K562 (cell line): ENCODE results near the gene CORO1A. TPM values are rescaled to one million over a fixed set of nuclear protein-coding genes. Genes with fewer than 3 reads are reported as not detected.

Source experiments
- DDX20 ChIP-seq: fragments of 450-650 bp; IDR thresholded peaks from 2 replicates; pipeline ENCODE4 v1.6.1; 2016; ENCODE audit warnings: missing genetic modification characterization, low read depth, mild to moderate bottlenecking, missing compliant biosample characterization, moderate library complexity
- EGR1 ChIP-seq: fragments of 450-650 bp; conservative IDR thresholded peaks from 2 replicates; pipeline ENCODE4 v1.6.1; 2017; ENCODE audit warnings: mild to moderate bottlenecking
- MECOM ChIP-seq: fragments of 250-450 bp; sonication (Bioruptor Pico); IDR thresholded peaks from 2 replicates; pipeline ENCODE4 v1.8.0; 2022; ENCODE audit warnings: inconsistent platforms
- MIER1 ChIP-seq: fragments of 450-650 bp; IDR thresholded peaks from 2 replicates; pipeline ENCODE4 v1.6.1; 2016; ENCODE audit warnings: antibody characterized with exemption, mild to moderate bottlenecking, low read depth
- NEUROD1 ChIP-seq: fragments of 150-350 bp; IDR thresholded peaks from 2 replicates; pipeline ENCODE4 v1.6.1; 2014; ENCODE audit warnings: borderline replicate concordance, low read length, low read depth; ENCODE audit not compliant: partially characterized antibody
- PHF8 ChIP-seq: fragments of 200-600 bp; sonication (generic); IDR thresholded peaks from 2 replicates; pipeline ENCODE4 v1.6.1; 2012; ENCODE audit warnings: mixed run types, mild to moderate bottlenecking, inconsistent platforms, low read length, moderate library complexity, borderline replicate concordance
- PREB ChIP-seq: sonication (generic); formaldehyde crosslinking; IDR thresholded peaks from 2 replicates; pipeline ENCODE4 v1.8.1; 2023; ENCODE audit warnings: mild to moderate bottlenecking, missing genetic modification reagents
- RBBP5 ChIP-seq: fragments of 200-600 bp; sonication (generic); IDR thresholded peaks from 2 replicates; pipeline ENCODE4 v1.6.1; 2012; ENCODE audit warnings: borderline replicate concordance, mild to moderate bottlenecking, low read length, control low read depth, inconsistent platforms; ENCODE audit not compliant: insufficient read depth, poor library complexity, severe bottlenecking
- REST ChIP-seq, 2 experiments: fragments of 450-650 bp; formaldehyde crosslinking in 1 of 2; IDR thresholded peaks; 2 replicates each; pipeline versions ENCODE4 v1.4.0 to v1.6.1; 2014 to 2020; ENCODE audit warnings: mild to moderate bottlenecking in 2 of 2, borderline replicate concordance in 1 of 2, low read depth in 1 of 2
- SPI1 ChIP-seq: IDR thresholded peaks from 2 replicates; pipeline ENCODE4 v1.6.1; 2011; ENCODE audit warnings: low read depth, low read length, control low read depth, borderline replicate concordance
- SRF ChIP-seq, 2 experiments: fragments of 250-450, 450-650 bp in 1 of 2; sonication (Bioruptor Pico) in 1 of 2; sonication (generic) in 1 of 2; formaldehyde crosslinking; IDR thresholded peaks; 2 replicates each; pipeline versions ENCODE4 v1.5.0 to v1.5.1; 2020 to 2022; ENCODE audit warnings: mild to moderate bottlenecking in 1 of 2, missing genetic modification reagents in 1 of 2
- SUPT5H ChIP-seq: fragments of 450-650 bp; IDR thresholded peaks from 2 replicates; pipeline ENCODE4 v1.6.1; 2016
- TAF1 ChIP-seq: IDR thresholded peaks from 2 replicates; pipeline ENCODE4 v1.6.1; 2011; ENCODE audit warnings: mild to moderate bottlenecking, low read length, moderate library complexity; ENCODE audit not compliant: insufficient read depth, control insufficient read depth, severe bottlenecking; ENCODE audit errors: extremely low read depth
- TCF7L2 ChIP-seq: fragments of 150-350 bp; IDR thresholded peaks from 2 replicates; pipeline ENCODE4 v1.6.1; 2016; ENCODE audit warnings: low read depth, mild to moderate bottlenecking, low read length, moderate library complexity
- ZFX ChIP-seq: sonication (generic); formaldehyde crosslinking; IDR thresholded peaks from 2 replicates; pipeline ENCODE4 v1.8.0; 2022; ENCODE audit warnings: mild to moderate bottlenecking, missing genetic modification reagents, moderate library complexity
- ZNF232 ChIP-seq: sonication (generic); formaldehyde crosslinking; IDR thresholded peaks from 2 replicates; pipeline ENCODE4 v1.8.0; 2022; ENCODE audit warnings: mild to moderate bottlenecking, missing genetic modification reagents
- ZNF586 ChIP-seq: fragments of 450-650 bp; formaldehyde crosslinking; conservative IDR thresholded peaks from 2 replicates; pipeline ENCODE4 v1.4.0; 2020; ENCODE audit warnings: mild to moderate bottlenecking, moderate library complexity
- ZNF778 ChIP-seq: fragments of 450-650 bp; formaldehyde crosslinking; IDR thresholded peaks from 2 replicates; pipeline ENCODE4 v1.4.0; 2020; ENCODE audit warnings: mild to moderate bottlenecking, moderate library complexity
- ZNF79 ChIP-seq: fragments of 250-450 bp; sonication (Bioruptor Pico); IDR thresholded peaks from 2 replicates; pipeline ENCODE4 v1.4.0; 2020; ENCODE audit warnings: low read depth, mild to moderate bottlenecking, moderate library complexity
- polyA plus RNA-seq, 8 experiments: library from polyadenylated mRNA; depleted of rRNA in 4 of 8; stranded (reverse) in 5 of 8; unstranded in 3 of 8; fragments of >200 nt; fragmentation: Nextera tagmentation in 2 of 8; fragmentation: Illumina TruSeq in 1 of 8; extraction: Ambion mirVana in 2 of 8; extraction: Trizol in 1 of 8; gene quantifications; 2 replicates each; pipeline versions ENCODE4 v1.2.1 to v1.2.3, GENCODE V29; 2011 to 2014; ENCODE audit warnings: inconsistent platforms in 1 of 8, missing spikeins in 1 of 8
- total RNA-seq, 7 experiments: library from RNA; depleted of rRNA in 6 of 7; stranded (reverse); fragments of >200 nt in 6 of 7; fragmentation: Illumina TruSeq in 2 of 7; extraction: Trizol in 2 of 7; gene quantifications; 2 replicates each; pipeline versions ENCODE4 v1.2.1 to v1.2.3, GENCODE V29; 2011 to 2021; ENCODE audit warnings: low replicate concordance in 1 of 7

Gene CORO1A
- total and polyA plus RNA-seq, 9 of the 15 experiments (the other 6 are each of a cell fraction or from before 2014, with no cell fraction given) = 0.22 to 23.8 (median 7.6) TPM

- TF ChIP-seq TCF7L2 (no peak), TAF1 (no peak), PREB (CRISPR knock-in tag) (no peak), ZFX (CRISPR knock-in tag) (peak; percentile 62), ZNF586 (CRISPR knock-in tag) (no peak), RBBP5 (no peak), SUPT5H (no peak; the same call in 1 of the 2 replicates), SRF (CRISPR knock-in tag; IDR thresholded peaks at IDR 0.05) (no peak), NEUROD1 (no peak), PHF8 (no peak), SPI1 (no peak), EGR1 (no peak), ZNF778 (CRISPR knock-in tag) (no peak), DDX20 (tag) (no peak), ZNF232 (CRISPR knock-in tag) (no peak), ZNF79 (CRISPR knock-in tag) (no peak), MIER1 (no peak), MECOM (CRISPR knock-in tag) (no peak), REST (IDR thresholded peaks at IDR 0.05; ENCODE audit: borderline replicate concordance) (peak; percentile 57; the same call in 1 of the 2 replicates), REST (CRISPR knock-in tag; IDR thresholded peaks at IDR 0.05; ENCODE audit: low read depth) (no peak)
Measured at GRCh38 chr16:30186782-30187555, 3.6 kb downstream of the CORO1A start (continued).
